GM10248 (cell line): Measurements from ENCODE around the gene MTR.

Experiments
- CTCF ChIA-PET: fragments of 300-600 bp; sonication (Branson Sonifier 250); formaldehyde crosslinking; extraction: SDS; loops from one replicate; lab custom pipeline; 2021; ENCODE audit warnings: antibody characterized with exemption; lab: Yijun Ruan, JAX
- POLR2A ChIA-PET: fragments of 350-650 bp; sonication (Branson Sonifier 250); formaldehyde crosslinking; extraction: SDS; loops from one replicate; lab custom pipeline; 2020; ENCODE audit warnings: antibody characterized with exemption; lab: Yijun Ruan, JAX
- DNase-seq: peaks from one replicate; pipeline ENCODE4 v3.0.0; 2012; ENCODE audit errors: extremely low spot score
- TF ChIP-seq, protein P1 (sequence below): IDR thresholded peaks from 2 replicates; pipeline ENCODE4 v1.5.1; 2012; ENCODE audit warnings: mild to moderate bottlenecking, low read depth; ENCODE audit errors: extremely low read depth, missing control alignments, control extremely low read depth

The MTR gene

GRCh38 chr1:236829085-236829484, 34.0 kb downstream of the MTR start:
- TF ChIP-seq, protein P1, sequence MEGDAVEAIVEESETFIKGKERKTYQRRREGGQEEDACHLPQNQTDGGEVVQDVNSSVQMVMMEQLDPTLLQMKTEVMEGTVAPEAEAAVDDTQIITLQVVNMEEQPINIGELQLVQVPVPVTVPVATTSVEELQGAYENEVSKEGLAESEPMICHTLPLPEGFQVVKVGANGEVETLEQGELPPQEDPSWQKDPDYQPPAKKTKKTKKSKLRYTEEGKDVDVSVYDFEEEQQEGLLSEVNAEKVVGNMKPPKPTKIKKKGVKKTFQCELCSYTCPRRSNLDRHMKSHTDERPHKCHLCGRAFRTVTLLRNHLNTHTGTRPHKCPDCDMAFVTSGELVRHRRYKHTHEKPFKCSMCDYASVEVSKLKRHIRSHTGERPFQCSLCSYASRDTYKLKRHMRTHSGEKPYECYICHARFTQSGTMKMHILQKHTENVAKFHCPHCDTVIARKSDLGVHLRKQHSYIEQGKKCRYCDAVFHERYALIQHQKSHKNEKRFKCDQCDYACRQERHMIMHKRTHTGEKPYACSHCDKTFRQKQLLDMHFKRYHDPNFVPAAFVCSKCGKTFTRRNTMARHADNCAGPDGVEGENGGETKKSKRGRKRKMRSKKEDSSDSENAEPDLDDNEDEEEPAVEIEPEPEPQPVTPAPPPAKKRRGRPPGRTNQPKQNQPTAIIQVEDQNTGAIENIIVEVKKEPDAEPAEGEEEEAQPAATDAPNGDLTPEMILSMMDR: no peak
- CTCF ChIA-PET: interaction anchor here (1.7 kb wide), 1 partner anchor 35 kb away, joined by 3 read pairs; no protein-coding TSS in a partner anchor

GRCh38 chr1:236830116-236830515, 35.0 kb downstream of the MTR start:
- no peak for DNase-seq
- CTCF ChIA-PET: interaction anchor here (1.7 kb wide), 1 partner anchor 36 kb away, joined by 3 read pairs; no protein-coding TSS in a partner anchor
- POLR2A ChIA-PET: no interaction called here
- TF ChIP-seq, protein P1: no peak

More at GRCh38 chr1:236829085-236829484, 34.0 kb downstream of the MTR start:
- POLR2A ChIA-PET: no interaction called here
- DNase-seq: no peak

DNA sequence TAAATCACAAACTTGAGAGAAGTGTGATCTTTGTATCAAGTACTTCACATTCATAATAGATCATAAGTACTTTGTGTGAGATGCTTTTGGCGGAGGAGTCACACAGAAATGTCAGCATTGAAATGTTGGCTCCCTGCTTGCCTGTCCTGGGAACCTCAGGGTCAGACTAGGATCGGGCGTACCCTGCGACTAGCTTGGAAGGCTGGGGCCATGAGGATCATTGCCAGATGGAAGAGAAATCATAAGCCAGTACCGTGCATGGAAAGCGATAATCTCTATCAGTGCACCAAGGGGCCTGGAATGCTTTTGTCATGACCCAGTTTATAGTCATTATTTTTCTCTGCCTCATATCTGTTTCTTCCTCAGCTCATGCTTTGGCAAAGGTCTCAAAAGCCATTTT, 35.5 kb downstream of the MTR start:
- CTCF ChIA-PET: no interaction called here
- TF ChIP-seq, protein P1: no peak

DNA sequence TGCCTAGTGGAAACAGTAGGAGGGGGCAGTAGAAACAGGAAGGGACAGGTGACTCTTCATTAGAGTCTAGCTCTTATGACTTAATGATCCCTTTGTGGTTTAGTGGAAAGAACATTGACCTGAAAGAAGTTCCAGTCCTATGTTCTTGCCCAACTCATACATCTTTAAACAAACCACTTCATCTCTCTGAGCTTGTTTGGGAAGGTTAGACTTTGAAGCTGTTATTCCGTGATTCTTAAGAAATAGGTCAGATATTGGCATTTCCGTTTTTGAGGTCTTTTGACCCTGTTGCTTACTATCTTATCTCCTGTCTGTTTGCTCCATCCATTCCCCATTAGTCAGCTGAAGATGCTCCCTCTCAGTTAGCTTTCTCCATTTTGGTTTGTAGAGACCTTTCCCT, 38.5 kb downstream of the MTR start:
- TF ChIP-seq, protein P1: no peak

More for the DNA sequence above, 35.5 kb downstream of the MTR start:
- no peak for DNase-seq
- POLR2A ChIA-PET: no interaction called here

GRCh38 chr1:236834876-236835275, 39.8 kb downstream of the MTR start:
- ChIA-PET POLR2A (no interaction called here), CTCF (interaction anchor here (1.3 kb wide), 1 partner anchor 9 kb away, joined by 3 read pairs; no protein-coding TSS in a partner anchor)

More for the DNA sequence above, 38.5 kb downstream of the MTR start:
- no peak for DNase-seq
- POLR2A ChIA-PET: no interaction called here
- CTCF ChIA-PET: no interaction called here

DNA sequence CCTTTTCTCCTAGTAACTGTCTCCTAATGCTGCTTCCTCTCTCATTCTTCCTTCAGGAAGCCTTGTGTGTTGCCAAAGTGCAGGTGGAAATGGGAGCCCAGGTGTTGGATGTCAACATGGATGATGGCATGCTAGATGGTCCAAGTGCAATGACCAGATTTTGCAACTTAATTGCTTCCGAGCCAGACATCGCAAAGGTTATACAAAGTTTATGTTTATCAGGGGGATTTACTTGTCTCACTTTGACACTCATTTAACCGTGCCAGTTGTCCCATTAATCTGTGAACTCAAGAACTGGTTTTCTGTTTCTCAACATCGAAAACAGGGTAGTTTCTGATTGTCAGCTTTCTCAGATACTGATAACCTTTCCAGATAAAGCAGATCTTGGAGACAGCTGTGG, 40.4 kb downstream of the MTR start:
- TF ChIP-seq, protein P1: no peak
- POLR2A ChIA-PET: no interaction called here
- CTCF ChIA-PET: interaction anchor here (1.3 kb wide), 1 partner anchor 8 kb away, joined by 3 read pairs; no protein-coding TSS in a partner anchor
- DNase-seq: no peak

More at GRCh38 chr1:236834876-236835275, 39.8 kb downstream of the MTR start:
- TF ChIP-seq, protein P1: no peak
- no peak for DNase-seq

DNA sequence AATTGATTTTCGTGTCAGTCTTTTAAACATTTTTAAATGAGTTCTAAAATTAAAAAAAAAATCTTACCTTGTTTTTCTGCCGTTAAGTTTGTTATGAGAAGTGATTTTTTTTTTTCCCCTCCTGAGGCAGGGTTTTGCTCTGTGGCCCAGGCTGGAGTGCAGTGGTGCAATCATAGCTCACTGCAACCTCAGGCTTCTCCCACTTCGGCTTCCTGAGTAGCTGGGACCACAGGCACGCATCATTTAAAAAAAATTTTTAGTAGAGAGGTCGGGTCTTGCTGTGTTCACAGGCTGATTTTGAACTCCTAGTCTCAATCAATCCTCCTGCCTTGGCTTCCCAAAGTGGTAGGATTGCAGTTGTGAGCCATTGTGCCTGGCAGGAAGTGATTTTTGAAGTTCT, 41.1 kb downstream of the MTR start:
- TF ChIP-seq, protein P1: no peak
- ChIA-PET CTCF (interaction anchor here (1.1 to 1.3 kb wide), 2 partner anchors 8 to 77 kb away, joined by 3 read pairs; no protein-coding TSS in a partner anchor), POLR2A (no interaction called here)
- no peak for DNase-seq
